NCI-H2227 treated with DMSO at 0.1 percent for 48 hours (cell line): Measurements from ENCODE around the gene SLC25A6.
"Not testable (repeated sequence)": the region's sequence is repeated elsewhere in the genome, so short reads cannot be mapped to it uniquely, and the experiment has no call there.

Source experiments
- DNase-seq: peaks from one replicate; lab custom pipeline; 2025; lab: John Stamatoyannopoulos, UW

Gene SLC25A6

DNA sequence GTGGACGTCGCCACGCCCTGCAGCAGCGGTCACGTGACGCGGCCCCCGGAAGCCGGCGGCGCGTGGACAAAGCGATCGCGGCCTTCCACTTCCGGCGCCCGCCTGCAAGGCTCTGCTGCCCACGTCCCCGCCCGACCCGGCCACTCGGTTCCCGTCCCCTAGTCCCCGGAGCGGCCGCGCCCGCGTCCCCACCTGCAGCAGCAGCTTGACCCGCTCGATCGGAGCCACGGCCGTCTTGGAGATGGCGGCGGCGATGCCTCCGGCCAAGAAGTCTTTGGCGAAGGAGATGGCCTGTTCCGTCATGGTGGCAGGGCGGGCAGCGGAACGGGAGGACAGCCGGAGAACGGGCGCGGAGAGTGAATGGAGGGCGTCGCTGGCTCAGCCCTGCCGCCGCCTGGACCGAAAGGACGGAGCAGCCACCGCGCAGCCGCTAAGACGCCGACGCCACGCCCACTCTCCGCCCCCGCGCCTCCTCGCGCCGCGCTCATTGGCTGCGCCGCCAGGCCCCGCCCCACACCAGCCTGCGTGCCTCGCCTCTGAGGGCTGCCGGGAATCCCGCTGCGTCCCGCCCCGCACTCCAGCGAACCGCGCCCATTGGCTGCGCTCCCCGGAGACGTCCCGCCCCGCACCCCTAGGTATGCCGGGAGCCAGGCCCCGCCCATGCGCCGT is at the start of gene SLC25A6:
SLC25A6 (minus strand) TSS at position 407 of the 669 bp plus-strand sequence; CDS start at position 303, 104 bp downstream.
- DNase-seq = no peak

DNA sequence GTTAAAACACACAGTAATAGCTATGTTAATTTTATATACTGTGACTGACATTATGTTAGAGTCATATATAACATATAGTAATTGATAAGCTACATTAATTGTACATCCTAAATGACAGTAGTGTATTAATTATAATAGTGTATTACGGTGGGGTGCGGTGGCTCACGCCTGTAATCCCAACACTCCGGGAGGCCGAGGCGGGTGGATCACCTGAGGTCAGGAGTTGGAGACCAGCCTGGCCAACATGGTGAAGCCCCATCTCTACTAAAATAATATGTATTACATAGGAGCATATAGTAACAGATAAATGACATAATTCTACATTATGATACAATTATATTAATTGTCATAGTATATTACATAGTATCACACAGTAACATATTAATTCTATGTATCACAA is 48.6 kb upstream of the SLC25A6 start:
- DNase-seq = no peak

DNA sequence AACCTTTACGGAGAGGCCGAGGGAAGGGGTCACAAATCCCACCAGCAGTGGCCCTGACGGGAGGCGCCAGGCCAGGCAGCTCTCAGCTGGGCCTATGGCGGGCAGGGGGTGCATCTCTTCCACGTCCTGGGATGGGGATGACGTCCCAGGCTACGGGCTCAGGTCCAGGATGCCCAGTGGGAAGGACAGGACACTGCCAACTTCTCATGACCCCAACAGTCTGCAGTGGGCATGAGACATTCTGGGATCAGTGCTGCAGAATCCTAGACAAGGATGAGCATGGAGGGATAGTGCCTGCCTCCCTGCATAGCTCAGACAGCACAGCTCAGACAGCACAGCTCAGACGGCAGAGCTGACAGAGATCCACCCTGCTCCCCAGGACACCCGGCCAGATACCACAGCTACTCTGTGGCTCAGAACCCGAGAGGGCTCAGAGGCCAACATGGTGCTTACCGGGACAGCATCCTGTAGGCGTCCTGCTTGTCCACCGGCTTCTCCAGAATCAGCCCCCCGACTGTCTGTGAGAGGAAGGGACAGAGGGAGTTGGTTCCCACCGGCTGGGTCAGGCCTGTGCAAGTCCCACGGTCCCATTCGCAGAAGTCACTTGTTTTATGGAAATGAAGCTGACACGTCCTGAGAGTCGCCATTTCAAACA is 43.5 kb upstream of the SLC25A6 start:
- DNase-seq = no peak

DNA sequence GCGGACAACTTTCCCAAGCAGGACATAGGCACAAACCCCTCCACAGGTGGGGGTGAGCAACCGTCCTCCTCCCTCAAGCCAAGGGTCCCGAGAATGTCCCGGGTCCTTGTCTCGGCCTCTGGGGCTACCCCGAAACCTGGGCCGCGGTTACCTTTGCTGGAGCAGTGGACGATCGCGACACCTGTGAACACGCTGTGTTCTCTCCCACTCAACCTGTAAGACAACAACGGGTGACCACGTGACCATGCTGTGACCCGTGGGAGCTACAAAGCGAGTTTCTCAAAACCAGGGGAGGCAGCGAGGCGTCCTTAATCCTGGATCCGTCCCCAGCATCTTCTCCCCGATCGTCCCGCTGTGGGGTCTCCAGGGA is 42.9 kb upstream of the SLC25A6 start:
- no peak for DNase-seq

DNA sequence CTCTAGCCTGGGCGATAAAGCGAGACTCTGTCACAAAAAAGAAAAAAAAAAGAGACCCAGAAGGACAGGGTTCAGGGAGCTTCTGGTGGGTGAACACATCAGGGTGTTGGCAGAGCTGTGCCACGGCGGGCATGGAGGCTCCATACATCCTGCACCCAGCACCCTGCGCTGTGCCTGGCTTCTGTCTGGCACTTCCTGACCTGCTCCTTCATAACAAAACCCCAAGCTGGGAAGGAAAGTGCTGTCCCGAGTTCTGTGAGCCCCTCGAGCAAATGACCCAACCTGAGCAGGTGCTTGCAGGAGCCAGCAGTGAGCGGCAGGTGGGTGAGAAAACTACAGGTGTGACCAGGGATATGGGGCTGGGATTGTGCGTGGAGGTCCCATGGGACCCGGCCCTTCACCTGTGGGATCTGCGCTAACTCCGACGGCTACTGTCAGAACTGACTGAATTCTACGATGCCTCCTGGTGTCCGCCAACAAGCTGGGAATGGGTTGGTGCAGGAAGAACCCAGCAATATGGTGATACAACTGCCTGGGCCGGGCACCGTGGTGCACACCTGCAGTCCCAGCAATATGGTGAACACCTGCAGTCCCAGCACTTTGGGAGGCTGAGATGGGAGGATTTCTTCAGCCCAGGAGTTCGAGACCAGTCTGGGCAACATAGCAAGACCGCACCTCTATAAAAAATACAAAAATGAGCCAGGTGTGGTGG is 41.9 kb upstream of the SLC25A6 start:
- DNase-seq = no peak

DNA sequence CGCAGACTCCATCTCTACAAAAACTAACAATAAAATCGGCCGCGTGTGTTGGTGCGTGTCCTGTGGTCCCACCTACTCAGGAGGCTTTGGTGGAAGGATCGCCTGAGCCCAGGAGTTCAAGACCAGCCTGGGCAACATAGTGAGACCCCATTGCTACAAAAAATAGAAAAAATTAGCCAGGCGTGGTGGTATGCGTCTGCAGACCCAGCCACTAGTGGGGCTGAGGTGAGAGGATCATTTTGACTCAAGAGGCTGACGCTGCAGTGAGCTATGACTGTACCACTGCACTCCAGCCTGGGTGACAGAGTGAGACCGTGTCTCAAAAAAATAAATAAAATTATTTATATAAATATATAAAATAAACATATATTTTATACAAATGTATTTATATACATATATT is 38.5 kb upstream of the SLC25A6 start:
- no peak for DNase-seq

DNA sequence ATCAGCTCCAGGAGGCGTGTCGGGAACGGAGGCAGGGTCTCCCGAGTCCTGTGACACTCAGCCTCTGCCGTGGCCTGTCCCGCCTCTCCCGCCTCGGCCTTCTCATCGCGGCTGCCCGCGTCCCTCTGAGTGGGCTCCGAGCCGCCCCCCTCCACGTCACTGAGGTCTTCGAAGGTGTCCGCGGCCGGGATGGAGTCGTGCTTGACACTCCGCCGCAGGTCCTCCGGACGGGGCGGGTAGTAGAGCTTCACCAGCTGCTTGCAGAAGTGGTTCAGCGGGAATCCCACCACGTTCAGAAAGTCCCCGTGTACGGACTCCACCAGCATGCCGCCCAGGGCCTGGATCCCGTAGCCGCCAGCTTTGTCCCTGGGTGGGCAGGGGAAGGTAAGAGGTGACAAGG is 35.8 kb upstream of the SLC25A6 start:
- DNase-seq = no peak

DNA sequence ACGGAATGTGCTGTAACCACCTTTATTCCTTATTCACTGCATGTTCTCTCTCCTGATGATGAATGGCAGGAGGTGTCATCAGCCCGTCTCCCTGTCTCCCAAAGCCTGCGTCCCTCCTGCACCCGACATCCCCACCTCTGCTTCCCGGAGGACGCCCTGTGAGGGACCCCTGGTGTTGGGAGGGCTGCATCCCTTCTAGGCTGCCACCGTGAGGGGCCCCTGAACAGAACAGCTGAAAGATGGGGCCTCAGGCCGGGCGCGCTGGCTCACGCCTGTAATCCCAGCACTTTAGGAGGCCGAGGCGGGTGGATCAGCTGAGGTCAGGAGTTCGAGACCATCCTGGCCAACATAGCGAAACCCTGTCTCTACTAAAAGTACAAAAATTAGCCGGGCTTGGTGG is 34.4 kb upstream of the SLC25A6 start:
- DNase-seq = not testable (repeated sequence)

DNA sequence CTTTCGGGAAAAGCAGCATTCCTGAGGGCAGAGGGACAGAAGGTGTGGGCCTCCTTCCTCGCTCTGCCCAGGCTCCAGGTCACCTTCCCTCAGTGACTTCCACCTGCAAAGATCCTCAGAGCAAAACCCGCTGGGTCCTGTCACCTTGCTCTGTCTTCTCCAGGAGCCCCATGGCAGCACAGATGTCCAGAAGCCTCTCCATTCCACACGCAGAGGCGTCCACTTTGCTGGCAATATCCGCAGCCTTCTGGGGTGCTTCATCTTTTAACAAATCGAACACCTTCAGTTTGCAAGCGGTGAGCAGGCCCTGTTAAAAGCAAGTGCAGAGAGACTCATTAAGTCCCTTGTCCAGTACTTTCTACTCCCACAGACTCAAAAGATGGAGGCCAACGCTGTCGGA is 33.5 kb upstream of the SLC25A6 start:
- no peak for DNase-seq

DNA sequence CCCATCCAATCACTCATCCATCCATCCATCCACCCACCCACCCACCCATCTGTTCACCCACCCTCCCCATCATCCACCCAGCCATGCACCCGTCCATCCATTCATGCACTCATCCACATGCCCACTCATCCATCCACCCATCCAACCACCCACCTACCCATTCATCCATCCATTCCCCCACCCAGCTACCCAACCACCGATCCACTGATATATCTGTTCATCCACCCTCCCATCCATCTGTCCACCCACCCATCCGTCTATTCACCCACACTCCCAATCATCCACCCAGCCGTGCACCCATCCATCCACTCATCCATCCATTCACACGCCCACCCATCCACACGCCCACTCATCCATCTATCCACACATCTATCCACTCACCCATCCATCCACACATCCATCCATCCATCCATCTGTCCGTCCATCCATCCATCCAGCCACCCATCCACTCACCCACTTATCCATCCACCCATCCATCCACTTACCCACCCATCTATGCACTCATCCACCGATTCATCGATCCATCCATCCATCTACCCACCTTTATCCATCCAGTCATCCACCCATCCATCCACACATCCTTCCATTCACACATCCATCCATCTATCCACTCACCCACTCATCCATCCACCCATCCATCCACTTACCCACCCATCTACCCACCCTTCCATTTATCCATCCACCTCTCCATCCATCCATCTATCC is 32.4 kb upstream of the SLC25A6 start:
- DNase-seq = no peak

DNA sequence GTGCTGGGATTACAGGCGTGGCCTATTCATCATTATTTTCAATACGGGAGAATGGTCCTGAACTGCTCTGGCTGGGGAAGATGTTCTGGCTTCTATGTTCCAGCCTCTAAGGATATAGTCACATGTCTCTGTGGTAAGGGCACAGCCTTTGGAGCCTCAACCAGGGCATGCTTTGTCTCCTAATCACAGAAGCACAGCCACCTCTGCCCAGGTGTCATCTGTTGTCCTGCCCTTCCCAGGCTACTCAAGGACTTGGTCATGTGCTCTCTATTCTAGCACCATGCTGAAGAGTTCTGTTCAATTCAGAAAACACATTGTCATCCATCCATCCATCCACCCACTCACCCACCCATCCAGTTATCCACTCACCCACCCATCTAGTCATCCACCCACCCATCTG is 31.3 kb upstream of the SLC25A6 start:
- no peak for DNase-seq

DNA sequence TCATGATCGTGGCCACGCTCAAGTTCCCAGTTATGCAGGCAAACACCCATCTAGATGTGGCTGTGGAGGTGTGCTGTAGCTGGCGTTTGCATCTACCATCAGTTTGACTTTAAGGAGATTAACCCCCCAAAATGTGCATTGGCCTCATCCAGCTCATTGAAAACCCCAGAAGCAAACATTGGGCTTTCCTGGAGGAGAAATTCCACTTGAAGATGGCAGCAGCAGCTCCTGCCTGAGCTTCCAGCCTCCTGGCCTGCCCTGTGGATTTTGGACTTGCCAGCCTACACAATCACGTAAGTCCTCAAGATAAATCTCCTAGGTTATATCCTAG is 30.2 kb upstream of the SLC25A6 start:
- no peak for DNase-seq

DNA sequence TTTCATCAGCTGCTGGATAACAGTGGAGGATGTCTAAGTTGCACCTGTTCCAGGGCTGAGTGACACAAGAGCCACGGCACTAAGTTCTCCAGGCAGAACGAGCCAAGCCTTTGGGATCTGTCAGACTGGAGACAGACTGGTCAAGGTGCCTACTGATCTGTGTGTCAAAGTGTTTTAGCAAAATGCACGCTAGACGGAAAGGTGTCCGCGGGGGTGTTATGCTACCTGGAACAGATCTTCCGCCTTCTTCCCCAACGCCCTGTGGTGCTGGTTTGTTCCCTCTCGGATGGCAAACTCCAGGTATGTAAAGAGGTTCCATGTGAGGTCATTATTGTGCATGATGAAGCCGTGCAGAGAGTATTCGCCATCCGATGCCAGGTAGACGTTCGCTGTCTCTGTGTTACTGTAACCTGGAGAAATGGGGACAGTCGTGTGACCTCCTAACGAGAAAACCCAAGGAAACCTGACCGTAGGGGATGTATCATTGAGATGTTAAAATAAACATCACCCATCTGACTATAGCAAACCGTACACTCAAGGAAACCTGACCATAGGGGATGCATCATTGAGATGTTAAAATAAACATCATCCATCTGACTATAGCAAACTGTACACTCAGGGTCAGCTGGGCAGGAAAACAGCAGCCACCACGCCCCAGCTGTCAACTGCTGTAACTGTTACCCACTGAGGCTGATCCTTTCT is 29.7 kb upstream of the SLC25A6 start:
- no peak for DNase-seq

DNA sequence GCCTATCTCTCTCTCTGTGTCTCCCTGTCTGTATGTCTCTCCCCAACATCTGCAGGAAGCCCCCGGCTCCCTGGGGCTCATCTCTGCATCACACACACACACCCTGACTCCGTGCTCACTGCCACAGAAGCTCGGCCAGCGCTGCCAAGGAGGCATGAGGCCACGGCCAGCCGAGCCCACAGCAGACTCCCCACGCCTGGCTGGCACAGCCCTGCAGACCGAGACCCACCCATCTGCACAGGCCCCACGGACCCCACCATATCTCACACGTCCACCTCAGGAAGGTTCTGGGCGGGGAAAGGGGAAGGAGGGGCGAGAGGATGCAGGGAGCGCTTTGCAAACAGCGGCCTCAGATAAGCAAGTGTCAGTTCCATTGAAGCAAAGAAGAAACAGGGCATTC is 28.5 kb upstream of the SLC25A6 start:
- DNase-seq = no peak

DNA sequence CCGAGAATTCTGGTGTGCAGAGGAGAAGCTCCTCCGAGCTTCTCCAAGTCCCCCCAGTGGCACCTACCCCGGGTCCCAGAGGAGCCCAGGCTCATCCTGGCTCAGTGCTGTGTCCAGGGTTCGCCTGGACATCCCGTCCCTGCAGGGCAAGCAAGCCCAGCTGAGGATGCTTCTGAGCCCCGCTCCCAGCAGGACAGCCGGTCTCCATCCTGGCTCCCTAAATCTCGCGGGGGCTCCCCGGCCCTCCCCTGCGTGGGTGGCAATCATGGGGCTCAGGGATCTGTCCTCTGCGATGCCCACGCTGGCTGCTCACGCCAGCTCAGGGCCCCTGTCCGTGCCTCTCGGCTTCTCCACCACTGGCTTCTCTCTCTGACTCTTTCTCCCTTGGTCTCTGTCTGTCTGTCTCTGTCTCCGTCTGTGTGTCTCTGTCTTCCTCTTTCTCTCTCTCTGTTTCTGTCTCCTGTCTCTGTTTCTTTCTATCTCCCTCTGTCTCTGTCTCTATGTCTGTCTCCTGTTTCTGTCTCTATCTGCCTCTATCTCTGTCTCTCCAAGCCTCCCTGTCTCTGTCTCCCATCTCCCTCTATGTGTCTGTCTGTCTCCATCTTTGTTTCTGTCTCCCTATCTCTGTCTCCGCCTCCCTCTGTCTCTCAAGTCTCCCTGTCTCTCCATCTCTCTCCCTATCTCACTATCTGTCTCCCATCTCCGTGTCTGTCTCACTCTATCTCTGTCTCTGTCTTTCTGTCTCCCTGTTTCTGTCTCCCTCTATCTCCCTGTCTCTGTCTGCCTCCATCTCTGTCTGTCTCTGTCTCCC is 27.8 kb upstream of the SLC25A6 start:
- DNase-seq = no peak

DNA sequence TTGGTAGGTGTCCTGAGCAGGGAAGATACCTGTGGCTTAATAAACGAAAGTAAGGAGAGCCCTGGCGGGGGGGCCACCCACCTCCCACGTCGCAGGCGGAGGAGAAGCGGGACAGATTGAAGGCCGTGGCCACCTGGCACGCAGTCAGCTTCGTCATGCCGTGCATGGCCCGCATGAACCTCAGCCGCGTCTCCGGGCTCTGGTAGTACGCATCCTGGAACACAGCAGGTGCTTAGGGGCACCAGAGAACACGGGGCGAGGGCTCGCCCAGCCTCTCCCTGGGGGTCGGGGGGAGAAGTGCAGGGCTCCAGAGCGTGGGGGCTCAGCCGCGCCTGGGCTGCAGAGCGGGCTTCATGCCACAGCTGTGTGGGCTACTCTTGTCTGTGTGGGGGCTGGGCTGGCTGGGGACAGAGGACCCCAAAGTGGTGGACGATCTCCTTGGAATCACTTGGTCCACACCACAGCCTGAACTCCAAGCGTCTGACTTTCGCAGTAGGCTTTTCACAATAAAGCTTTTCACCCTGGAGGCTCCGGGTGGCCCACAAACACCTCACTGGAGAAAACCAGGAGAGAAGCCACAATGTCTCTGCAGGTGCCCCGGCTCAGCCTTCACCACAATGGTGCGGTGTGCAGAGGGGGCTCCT is 27.1 kb upstream of the SLC25A6 start:
- DNase-seq = no peak

DNA sequence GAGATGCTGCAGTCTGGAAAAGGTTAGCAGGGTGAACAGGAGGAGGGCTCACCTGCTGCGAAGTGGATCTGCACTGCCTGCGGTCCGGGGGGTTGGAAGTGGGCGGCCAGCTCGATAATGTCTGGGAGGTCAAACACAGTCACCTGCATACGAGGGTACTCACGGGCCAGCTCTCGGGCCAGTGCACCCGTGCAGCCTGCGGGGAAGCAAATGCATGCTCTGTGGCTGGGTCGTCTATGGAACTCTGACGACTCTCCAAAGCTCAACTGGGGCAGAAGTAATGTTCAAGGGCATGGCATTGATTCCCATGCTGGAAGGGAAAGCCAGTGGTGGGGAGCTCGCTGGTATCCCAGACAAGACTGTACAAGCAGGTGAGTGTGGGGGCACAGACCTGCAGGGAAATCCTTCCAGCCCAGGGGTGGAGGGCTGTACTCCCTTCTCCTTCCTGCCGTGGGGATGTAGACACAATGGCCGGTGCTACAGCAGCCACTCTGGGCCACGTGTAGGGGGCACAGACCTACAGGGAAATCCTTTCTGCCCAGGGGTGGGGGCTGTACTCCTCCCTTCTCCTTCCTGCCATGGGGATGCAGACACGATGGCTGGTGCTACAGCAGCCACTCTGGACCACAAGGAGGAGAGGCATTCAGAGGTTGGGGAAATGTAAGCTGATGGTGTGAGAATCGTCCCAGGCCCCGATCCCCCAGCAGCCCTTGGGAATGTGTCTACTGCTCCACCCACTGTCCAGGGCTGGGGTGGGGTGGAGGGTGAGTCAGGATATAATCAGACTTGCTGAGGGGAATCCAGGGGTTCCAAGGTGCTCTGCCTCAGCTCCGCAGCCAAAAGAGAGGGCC is 26.2 kb upstream of the SLC25A6 start:
- no peak for DNase-seq

DNA sequence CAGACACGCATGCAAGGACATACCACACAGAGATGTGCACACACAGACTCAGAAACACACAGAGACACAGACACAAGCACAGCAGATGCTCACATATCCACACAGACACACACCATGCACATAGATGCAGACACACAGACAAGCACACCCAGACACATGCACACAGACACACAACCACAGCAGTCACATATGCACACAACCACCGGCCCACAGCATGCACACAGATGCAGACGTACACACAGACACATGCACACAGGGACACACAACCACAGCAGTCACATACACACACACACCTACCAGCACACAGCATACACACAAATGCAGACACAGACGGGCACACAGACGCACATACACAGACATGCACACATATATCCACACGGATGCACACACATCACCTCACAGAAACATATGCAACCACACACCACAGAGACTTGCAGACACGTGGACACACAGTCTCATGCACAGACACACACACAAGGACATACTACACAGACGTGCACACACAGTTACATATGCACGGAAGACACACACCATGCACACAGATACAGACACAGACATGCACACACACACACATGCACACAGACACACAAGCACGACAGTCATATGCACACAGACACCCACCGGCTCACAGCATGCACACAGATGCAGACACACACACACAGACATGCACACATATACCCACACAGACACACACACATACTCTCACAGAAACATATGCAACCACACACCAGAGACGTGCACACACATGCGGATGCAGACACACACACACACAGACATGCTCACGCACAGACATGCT is 25.2 kb upstream of the SLC25A6 start:
- no peak for DNase-seq

DNA sequence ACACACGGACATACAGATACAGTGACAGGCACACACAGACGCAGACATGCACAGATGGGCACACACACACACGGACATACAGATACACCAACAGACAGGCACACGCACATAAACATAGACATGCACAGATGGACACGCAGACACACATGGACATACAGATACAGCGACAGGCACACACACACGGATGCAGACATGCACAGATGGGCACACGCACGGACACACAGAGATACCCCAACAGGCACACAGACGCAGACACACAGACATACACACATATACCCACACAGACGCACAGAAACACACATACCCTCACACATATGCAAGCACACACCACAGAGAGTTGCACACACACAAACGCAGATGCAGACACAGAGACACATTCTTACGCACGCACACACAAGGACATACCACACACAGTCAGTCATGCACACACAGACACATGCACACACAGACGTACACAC is 24.4 kb upstream of the SLC25A6 start:
- DNase-seq = no peak
